Transverse colon (tissue), 4 donors: ENCODE data around the gene WWP2. TPM values are rescaled to one million over a fixed set of nuclear protein-coding genes. Genes with fewer than 3 reads are reported as not detected.

Experiments used
- DNase-seq: peaks from one replicate; pipeline ENCODE4 v3.0.0-alpha.2; 2019
- H3K27ac ChIP-seq, 4 donors: fragments of 200-600 bp; sonication (generic); 2 replicates each; pipeline ENCODE4 v1.5.1; 2016 to 2018; ENCODE audit warnings: inconsistent platforms in 4 of 4
- H3K27me3 ChIP-seq: fragments of 200-600 bp; sonication (generic); 2 replicates; pipeline ENCODE4 v1.5.1; 2017; ENCODE audit warnings: inconsistent platforms
- H3K36me3 ChIP-seq, 4 donors: fragments of 200-600 bp; sonication (generic); 2 replicates each; pipeline ENCODE4 v1.5.1; 2017 to 2019; ENCODE audit warnings: inconsistent platforms in 4 of 4
- H3K4me1 ChIP-seq, 4 donors: fragments of 200-600 bp; sonication (generic); 2 replicates each; pipeline ENCODE4 v1.5.1; 2017 to 2020; ENCODE audit warnings: inconsistent platforms in 4 of 4
- H3K4me3 ChIP-seq, 4 donors: fragments of 200-600 bp; sonication (generic); 1 replicate in 1 of 4; 2 replicates in 3 of 4; pipeline versions ENCODE4 v1.5.1 to v1.6.1; 2017 to 2019; ENCODE audit warnings: inconsistent platforms in 4 of 4
- H3K9me3 ChIP-seq, 2 donors: fragments of 200-600 bp; sonication (generic); 2 replicates each; pipeline ENCODE4 v1.5.1; 2017 to 2019; ENCODE audit warnings: inconsistent platforms in 2 of 2
- CTCF ChIP-seq, 5 experiments: fragments of 200-600 bp in 3 of 5; fragments of 450-650 bp in 2 of 5; sonication (generic) in 3 of 5; IDR thresholded peaks; 1 replicate in 2 of 5; 2 replicates in 3 of 5; pipeline ENCODE4 v1.5.1; 2016 to 2017; ENCODE audit warnings: antibody characterized with exemption in 5 of 5, inconsistent platforms in 3 of 5, mild to moderate bottlenecking in 2 of 5, moderate library complexity in 1 of 5
- EP300 ChIP-seq: sonication (generic); formaldehyde crosslinking; IDR thresholded peaks from one replicate; pipeline ENCODE4 v1.6.1; 2017; ENCODE audit warnings: antibody characterized with exemption, low read depth
- POLR2A ChIP-seq: fragments of 450-650 bp; IDR thresholded peaks from one replicate; pipeline ENCODE4 v1.6.1; 2016; ENCODE audit warnings: antibody characterized with exemption, mild to moderate bottlenecking, moderate library complexity
- POLR2AphosphoS5 ChIP-seq, 3 donors: sonication (generic); formaldehyde crosslinking; IDR thresholded peaks; one replicate each; pipeline ENCODE4 v1.6.1; 2016; ENCODE audit warnings: antibody characterized with exemption in 3 of 3
- WGBS, 2 donors: methylation state at CpG; one replicate each; pipeline ENCODE4 v1.1.5; 2018; ENCODE audit warnings: low coverage in 1 of 2; 5-methylcytosine and 5-hydroxymethylcytosine counted together
- in situ Hi-C, 4 donors: fragments of 200-750 bp; cut with MboI; loops; one replicate each; pipeline versions ENCODE4 v1.15.0 to v1.15.1; 2017; ENCODE audit warnings: low sequenced_read_pairs in 3 of 4, low pct_ligation_motif_present in 1 of 4, low pct_unique_long_range_greater_than_20kb in 1 of 4
- intact Hi-C: fragments of 100-400 bp; cut with DNase I; formaldehyde crosslinking; loops from one replicate; pipeline ENCODE4 v1.15.1; 2023; ENCODE audit warnings: low total_unique reads
- total RNA-seq, 4 donors: library from RNA; depleted of rRNA; stranded (reverse); fragments of >200 nt; gene quantifications; one replicate each; pipeline ENCODE4 v1.1.0, GENCODE V29; 2016

Gene WWP2
- total RNA-seq, 4 donors from 2014 or later: 66.8 to 157 (median 73.7) TPM

- no peak overlapping the region for H3K27ac ChIP-seq
- H3K27me3 ChIP-seq: no peaks in the 10 kb centered on the region
- in situ Hi-C loops (no loop called here), intact Hi-C loops (no loop called here)
- no peak overlapping the region for H3K4me3 ChIP-seq
- no peaks in the 10 kb centered on the region for H3K9me3 ChIP-seq
- TF ChIP-seq POLR2AphosphoS5 (IDR thresholded peaks at IDR 0.05) (no peak), EP300 (no peak), CTCF (IDR thresholded peaks at IDR 0.05) (no peak), POLR2A (no peak)
- 60 to 70% methylated on average over 1 to 6 of the region's 6 CpGs for WGBS, 2 donors
- peaks cover 0 to 10% (median 7%) of the 10 kb centered on the region in 4 donors for H3K4me1 ChIP-seq
- peak; percentile 24 for DNase-seq
- H3K36me3 ChIP-seq: no peaks in the 10 kb centered on the region
These were observed 30.0 kb upstream of the WWP2 start for GRCh38 chr16:69732101-69732500.

GRCh38 chr16:69741519-69741918 is 20.6 kb upstream of the WWP2 start:
- H3K27me3 ChIP-seq: no peaks in the 10 kb centered on the region
- H3K4me3 ChIP-seq: no peak overlapping the region
- DNase-seq: no peak
- peaks cover 3 to 14% (median 13%) of the 10 kb centered on the region in 4 donors for H3K4me1 ChIP-seq
- no peaks in the 10 kb centered on the region for H3K9me3 ChIP-seq
- peak overlapping the region; percentile 20 to 77 (median 70) for H3K27ac ChIP-seq
- in situ Hi-C loops (no loop called here), intact Hi-C loops (no loop called here)
- TF ChIP-seq CTCF (IDR thresholded peaks at IDR 0.05) (no peak), POLR2AphosphoS5 (IDR thresholded peaks at IDR 0.05) (no peak), EP300 (no peak), POLR2A (no peak)
- 49 to 58% methylated on average over 7 to 8 of the region's 8 CpGs for WGBS, 2 donors
- peaks cover 0 to 47% (median 7%) of the 10 kb centered on the region in 4 donors for H3K36me3 ChIP-seq

- Histone ChIP-seq H3K4me1 (peaks cover 3 to 14% (median 13%) of the 10 kb centered on the region in 4 donors), H3K27me3 (no peaks in the 10 kb centered on the region), H3K36me3 (peaks cover 0 to 52% (median 7%) of the 10 kb centered on the region in 4 donors), H3K4me3 (peak overlapping the region in 1 of 4 donors; percentile 27), H3K27ac (peak overlapping the region; percentile 20 to 77 (median 70)), H3K9me3 (no peaks in the 10 kb centered on the region)
- TF ChIP-seq EP300 (no peak), POLR2A (no peak), POLR2AphosphoS5 (IDR thresholded peaks at IDR 0.05) (peak in 1 of 3 donors; percentile 29), CTCF (IDR thresholded peaks at IDR 0.05) (peak in 2 of 5 experiments; percentile 12 to 32)
- in situ Hi-C loops (no loop called here), intact Hi-C loops (no loop called here)
- DNase-seq: peak; percentile 92
- 19 to 71% methylated on average over 5 to 34 of the region's 41 CpGs for WGBS, 2 donors
These were observed 19.9 kb upstream of the WWP2 start for GRCh38 chr16:69741951-69742904.

- H3K9me3 ChIP-seq: no peaks in the 10 kb centered on the region
- TF ChIP-seq CTCF (IDR thresholded peaks at IDR 0.05): no peak
- TF ChIP-seq EP300: no peak
- TF ChIP-seq POLR2A: no peak
- TF ChIP-seq POLR2AphosphoS5 (IDR thresholded peaks at IDR 0.05): no peak
- no peak overlapping the region for H3K27ac ChIP-seq
- peaks cover 3 to 14% (median 13%) of the 10 kb centered on the region in 4 donors for H3K4me1 ChIP-seq
- 93 to 95% methylated on average over 22 to 35 of the region's 35 CpGs for WGBS, 2 donors
- in situ Hi-C loops (no loop called here), intact Hi-C loops (no loop called here)
- no peak overlapping the region for H3K4me3 ChIP-seq
- peaks cover 0 to 73% (median 19%) of the 10 kb centered on the region in 4 donors for H3K36me3 ChIP-seq
- H3K27me3 ChIP-seq: no peaks in the 10 kb centered on the region
- DNase-seq: no peak
These were observed 17.5 kb upstream of the WWP2 start for GRCh38 chr16:69744363-69745231.
